ENCODE results near the gene MBTPS1.

The MBTPS1 gene

GRCh38 chr16:84095466-84095865 lies 21.3 kb downstream of the MBTPS1 start:
- DNase-seq, result no peak

GRCh38 chr16:84093879-84094270 lies 22.9 kb downstream of the MBTPS1 start:
- DNase-seq, result no peak

- DNase-seq, result no peak
Measured at GRCh38 chr16:84093120-84093878, 23.4 kb downstream of the MBTPS1 start.

GRCh38 chr16:84091460-84091859 lies 25.3 kb downstream of the MBTPS1 start:
- no peak for DNase-seq

GRCh38 chr16:84090211-84090610 lies 26.5 kb downstream of the MBTPS1 start:
- no peak for DNase-seq

DNA sequence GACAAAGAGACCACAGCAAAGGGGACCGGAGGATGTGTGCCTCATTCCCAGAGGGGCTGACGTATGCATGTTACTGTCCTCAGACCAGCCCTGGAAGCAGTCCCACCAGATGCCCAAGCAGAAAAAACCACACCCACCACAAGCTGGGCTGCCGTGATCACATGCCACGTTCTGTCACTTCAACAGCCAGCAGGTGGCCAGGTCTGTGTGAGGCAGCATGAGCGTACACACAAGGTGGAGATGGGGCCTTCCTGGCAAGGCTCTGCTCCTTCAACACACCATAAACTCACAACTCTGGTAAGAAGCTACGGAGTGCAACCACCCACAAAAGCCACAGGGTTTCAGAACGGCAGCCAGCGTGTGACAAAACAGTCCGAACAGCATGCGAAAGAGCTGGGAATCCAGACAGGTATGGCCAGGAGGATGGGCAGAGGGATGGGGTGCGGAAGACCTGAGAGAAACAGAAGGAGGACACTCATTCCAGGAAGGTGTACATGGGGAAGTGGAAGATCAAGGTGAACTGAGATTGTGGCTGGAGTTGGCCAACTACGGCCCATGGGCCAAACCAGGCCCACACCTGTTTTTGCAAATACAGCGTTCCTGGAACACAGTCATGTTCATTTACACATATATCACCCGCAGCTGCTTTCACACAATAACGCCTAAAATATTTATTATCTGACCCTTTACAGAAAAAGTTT lies 27.9 kb downstream of the MBTPS1 start:
- DNase-seq, result no peak

- DNase-seq, result no peak
Measured at GRCh38 chr16:84087466-84088151, 29.1 kb downstream of the MBTPS1 start.

DNA sequence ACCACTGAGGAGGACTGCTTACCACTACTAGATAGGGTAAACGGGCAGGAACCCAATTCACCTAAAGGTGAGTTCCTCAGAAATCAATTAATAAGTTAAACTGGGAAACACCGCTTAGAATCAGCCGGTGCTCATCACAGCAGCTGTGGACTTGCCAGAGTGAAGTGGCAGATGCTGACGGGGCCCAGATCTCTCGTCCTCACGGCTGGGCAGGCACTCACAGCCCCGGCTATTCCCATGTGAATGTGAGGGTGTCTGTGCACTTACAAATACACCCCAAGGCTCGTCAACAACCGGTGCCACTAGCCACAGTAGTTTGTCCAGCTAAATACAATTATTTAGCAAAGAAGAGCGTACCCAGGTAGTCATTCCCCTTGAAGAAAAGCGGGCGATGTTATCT lies 29.7 kb downstream of the MBTPS1 start:
- DNase-seq, result no peak

DNA sequence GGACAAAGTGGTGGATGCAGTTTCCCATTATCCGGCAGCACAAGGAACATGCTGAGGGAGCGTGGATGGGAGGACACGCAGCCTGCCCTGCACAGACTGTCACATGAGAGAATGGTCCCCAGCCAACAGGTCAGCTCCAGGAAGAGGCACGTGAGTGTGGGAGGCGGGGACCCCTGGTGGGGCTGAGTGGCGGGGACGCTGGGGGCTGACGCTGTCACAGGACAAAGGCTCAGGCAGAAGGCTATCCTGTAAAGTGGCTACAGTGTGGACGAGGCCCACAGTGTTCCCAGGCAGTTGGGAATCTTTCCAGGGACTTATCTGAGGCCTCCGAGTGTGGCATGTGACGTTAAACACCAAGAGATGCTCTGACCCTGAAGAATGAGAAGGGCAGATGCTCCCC lies 30.4 kb downstream of the MBTPS1 start:
- DNase-seq, result no peak

DNA sequence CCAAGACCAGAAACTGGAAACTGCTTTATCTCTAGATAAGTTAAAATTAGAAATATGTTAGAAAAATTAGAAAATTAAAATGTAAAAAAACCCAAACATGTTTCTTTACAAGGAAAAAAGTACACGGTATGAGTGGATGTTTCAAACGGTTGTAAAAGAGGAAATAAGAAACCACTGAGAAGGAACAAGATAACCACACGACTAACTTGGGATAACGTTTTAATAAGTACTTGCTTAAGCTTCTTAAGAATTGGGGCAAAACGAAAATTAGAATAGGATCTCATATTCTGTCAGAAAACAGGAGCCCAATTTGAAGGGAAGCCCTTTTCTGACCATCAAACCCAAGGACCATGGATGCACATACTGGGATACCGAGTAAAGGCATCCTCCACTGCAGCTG lies 31.0 kb downstream of the MBTPS1 start:
- DNase-seq, result no peak

GRCh38 chr16:84085271-84085667 lies 31.5 kb downstream of the MBTPS1 start:
- DNase-seq, result no peak

DNA sequence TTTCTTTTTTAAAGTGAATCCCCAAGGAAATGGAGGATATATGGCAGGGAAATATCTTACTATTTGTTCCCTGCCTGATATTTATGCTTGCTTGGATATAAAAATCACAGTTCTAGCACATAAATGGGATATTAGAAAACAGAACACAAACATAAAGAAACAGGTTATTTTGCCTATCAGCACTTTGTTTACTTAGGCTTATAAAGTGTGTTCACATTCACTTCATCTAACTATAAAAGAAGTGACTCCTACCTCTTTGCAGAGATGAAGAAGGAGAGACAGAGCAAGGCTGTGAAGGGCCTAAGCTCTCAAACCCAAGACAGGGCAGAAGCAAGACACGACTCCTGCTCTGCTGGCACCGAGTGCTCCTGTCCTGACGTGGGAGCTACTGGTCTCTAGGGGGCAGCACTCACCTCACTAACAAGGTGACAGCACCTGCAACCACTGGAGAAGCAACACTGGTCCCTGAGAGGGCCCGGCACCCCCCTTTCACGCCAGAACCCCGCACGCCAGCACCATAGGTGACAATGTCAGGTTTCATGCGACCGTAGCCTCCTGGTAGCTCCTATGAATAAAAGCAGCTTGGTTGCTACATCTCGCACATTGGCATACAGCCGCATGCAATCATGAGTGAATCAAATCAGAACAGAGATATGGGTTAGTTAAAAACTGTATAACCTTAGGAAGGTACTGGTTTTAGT lies 32.0 kb downstream of the MBTPS1 start:
- DNase-seq, result peak; percentile 46

- no peak for DNase-seq
Measured at GRCh38 chr16:84082835-84083569, 33.7 kb downstream of the MBTPS1 start.

- DNase-seq, result no peak
Measured at GRCh38 chr16:84082110-84082509, 34.6 kb downstream of the MBTPS1 start.

DNA sequence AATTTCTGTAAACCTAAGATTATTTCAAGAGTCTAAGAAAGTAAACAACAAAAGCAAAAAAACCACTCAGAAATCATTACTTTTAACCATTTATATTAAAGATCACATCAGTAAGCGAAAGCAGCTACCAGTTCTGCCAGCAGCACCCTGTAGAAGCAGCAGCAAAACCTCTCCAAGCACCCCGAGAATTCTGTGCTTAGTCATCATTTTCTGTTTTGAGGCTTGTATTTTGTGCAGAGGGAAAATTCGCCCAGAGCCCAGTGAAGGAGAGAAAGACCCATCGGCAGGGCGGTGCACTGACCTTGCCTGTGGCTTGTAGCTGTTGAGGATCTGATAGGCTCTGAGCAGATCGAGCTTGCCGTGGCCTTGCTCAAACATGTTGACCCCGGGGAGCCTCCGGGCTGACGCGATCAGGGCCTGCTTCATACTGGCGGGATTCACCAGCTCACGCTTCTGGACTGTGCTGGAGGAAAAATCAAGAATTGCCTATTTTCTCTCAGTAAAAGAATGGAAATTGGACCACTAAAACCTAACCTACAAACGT lies 35.2 kb downstream of the MBTPS1 start:
- DNase-seq, result no peak

GRCh38 chr16:84080813-84081212 lies 35.9 kb downstream of the MBTPS1 start:
- DNase-seq, result no peak

- DNase-seq, result no peak
Measured at GRCh38 chr16:84080378-84080777, 36.4 kb downstream of the MBTPS1 start.

DNA sequence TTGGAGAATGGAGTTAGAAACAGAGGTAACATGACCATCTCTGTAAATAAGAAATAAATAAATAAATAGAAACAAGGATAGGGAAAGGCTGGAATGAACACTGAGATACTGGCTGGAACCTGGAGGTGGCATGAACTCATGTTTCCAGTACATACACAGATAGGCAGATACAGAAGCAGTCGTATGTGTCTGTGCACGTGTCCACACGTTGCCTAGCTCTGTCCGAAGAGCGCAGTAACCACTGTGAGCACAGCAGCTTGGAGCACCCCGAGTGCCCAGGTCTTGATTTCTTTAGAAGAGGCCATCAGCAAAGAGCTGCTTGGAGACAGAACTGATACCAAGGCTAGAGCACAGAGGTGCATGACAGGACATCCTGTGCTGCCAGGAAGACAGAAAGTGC lies 37.1 kb downstream of the MBTPS1 start:
- no peak for DNase-seq

DNA sequence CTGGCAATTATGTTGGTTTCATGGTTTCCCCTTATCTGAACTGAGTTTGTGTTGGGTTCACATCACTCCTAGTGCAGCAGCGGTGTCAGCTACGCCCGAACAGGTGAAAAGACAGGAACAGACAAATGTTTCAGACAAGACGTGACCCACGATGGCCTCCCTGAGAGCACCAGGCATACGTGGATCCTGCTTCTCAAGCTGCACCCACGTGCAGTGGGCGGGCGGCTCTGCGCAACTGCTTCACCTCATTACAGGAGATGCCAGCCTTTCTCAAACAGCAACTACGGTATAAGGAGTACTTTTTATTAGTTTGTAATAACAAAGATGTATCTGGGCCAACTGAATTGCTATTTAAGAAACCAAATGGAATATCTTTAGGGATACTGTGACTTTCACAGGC lies 41.4 kb downstream of the MBTPS1 start:
- DNase-seq, result no peak

DNA sequence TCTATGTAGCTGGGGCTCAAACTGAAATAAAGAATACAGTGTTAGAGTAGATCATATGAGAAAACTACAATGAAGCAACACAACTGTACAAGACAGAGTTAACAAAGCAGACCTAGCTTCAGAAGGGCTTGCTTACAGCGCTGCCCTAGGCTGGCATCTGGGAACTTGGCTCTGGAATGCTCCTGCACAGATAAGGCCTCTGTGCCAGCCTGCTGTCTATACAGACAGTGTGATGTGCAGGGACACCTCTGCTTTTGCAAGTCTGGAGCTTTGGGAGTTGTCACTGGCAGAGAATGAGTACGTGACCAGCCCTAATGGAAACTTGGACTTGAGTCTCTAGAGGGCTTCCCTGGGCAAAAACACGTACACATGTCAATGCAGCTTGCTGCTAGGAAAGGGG lies 42.0 kb downstream of the MBTPS1 start:
- no peak for DNase-seq

- no peak for DNase-seq
Measured at GRCh38 chr16:84072014-84072413, 44.7 kb downstream of the MBTPS1 start.

DNA sequence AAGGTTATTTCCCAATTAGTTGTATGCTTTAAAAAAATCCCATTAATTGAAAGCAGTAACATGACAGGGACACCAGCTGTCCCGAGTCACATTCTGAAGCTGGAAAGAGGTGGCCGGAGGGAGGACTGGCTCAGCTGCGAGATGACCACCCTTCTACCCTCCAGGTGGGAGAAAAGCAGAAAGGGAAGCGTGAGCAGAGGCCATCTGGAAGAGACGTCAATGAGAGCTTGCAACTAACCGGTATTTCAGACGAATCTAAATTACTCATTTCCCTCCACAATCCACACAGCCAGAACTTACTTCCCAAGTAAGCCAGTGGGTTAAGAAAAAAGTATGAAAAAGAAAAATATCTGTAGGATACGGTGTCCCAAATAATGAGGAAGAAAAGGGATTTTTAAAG lies 45.6 kb downstream of the MBTPS1 start:
- no peak for DNase-seq

Measured in NCI-H1092 treated with DMSO at 0.1 percent for 48 hours (cell line).